HG02763 (cell line): ENCODE data around the gene NSMF.

Experiments
- ATAC-seq: cut with Tn5 transposase; IDR thresholded peaks from one replicate; pipeline ENCODE4 v1.9.1; 2021; ENCODE audit warnings: mild to moderate bottlenecking, moderate library complexity; ENCODE audit not compliant: unreplicated experiment

The NSMF gene

GRCh38 chr9:137433349-137433915 is 25.7 kb downstream of the NSMF start:
- no peak for ATAC-seq

- no peak for ATAC-seq
Measured at GRCh38 chr9:137432687-137433348, 26.3 kb downstream of the NSMF start.

GRCh38 chr9:137431416-137431931 is 27.7 kb downstream of the NSMF start:
- ATAC-seq = no peak

- ATAC-seq = no peak
Measured at GRCh38 chr9:137430723-137431415, 28.3 kb downstream of the NSMF start.

- no peak for ATAC-seq
Measured at GRCh38 chr9:137429974-137430722, 29.0 kb downstream of the NSMF start.

- no peak for ATAC-seq
Measured at GRCh38 chr9:137429546-137429890, 29.6 kb downstream of the NSMF start.

- ATAC-seq = no peak
Measured at GRCh38 chr9:137428841-137429545, 30.1 kb downstream of the NSMF start.

- no peak for ATAC-seq
Measured at GRCh38 chr9:137428311-137428630, 30.9 kb downstream of the NSMF start.

- no peak for ATAC-seq
Measured at GRCh38 chr9:137427454-137428310, 31.5 kb downstream of the NSMF start.

- no peak for ATAC-seq
Measured at GRCh38 chr9:137426018-137426681, 33.0 kb downstream of the NSMF start.

GRCh38 chr9:137423514-137424291 is 35.4 kb downstream of the NSMF start:
- peak; percentile 3 for ATAC-seq

GRCh38 chr9:137422604-137423513 is 36.3 kb downstream of the NSMF start, which contains the start of the genes EXD3 and NOXA1:
TSS of gene EXD3 (minus strand) at chr9:137423162. CDS start at chr9:137395357, 27,805 bp downstream.
TSS of gene NOXA1 (plus strand) at chr9:137423393. CDS start at chr9:137423530, 137 bp downstream.
- peak; percentile 85 for ATAC-seq

- no peak for ATAC-seq
Measured at GRCh38 chr9:137421838-137422603, 37.1 kb downstream of the NSMF start.

GRCh38 chr9:137417161-137418021 is 41.7 kb downstream of the NSMF start:
- ATAC-seq = no peak

- no peak for ATAC-seq
Measured at GRCh38 chr9:137416563-137417151, 42.5 kb downstream of the NSMF start.
